Measurements from ENCODE around the gene TTN. TPM values are rescaled to one million over a fixed set of nuclear protein-coding genes. Genes with fewer than 3 reads are reported as not detected.

Gene TTN
- total and polyA plus RNA-seq, 4 donors: 0.98 to 4.5 (median 1.9) TPM

GRCh38 chr2:178510384-178510783 lies 296.8 kb downstream of the TTN start:
- no CpG with 5 or more reads among the region's 6 CpGs for WGBS (ENCODE audit: insufficient coverage)
- H3K9me3 ChIP-seq (ENCODE audit: control insufficient read depth, insufficient read depth, low read length): no peaks in the 10 kb centered on the region
- H3K27me3 ChIP-seq (ENCODE audit: control insufficient read depth, insufficient read depth, low read length): no peaks in the 10 kb centered on the region
- no peak for DNase-seq (ENCODE audit: low read depth in 4 of 6, low spot score in 6 of 6)
- H3K27ac ChIP-seq (ENCODE audit: low read depth, low read length): no peak overlapping the region
- H3K4me1 ChIP-seq (ENCODE audit: control insufficient read depth, insufficient read depth, low read length): no peaks in the 10 kb centered on the region
- H3K36me3 ChIP-seq (ENCODE audit: control insufficient read depth, insufficient read depth, low read length): peaks cover 2% of the 10 kb centered on the region
- no peak overlapping the region for H3K4me3 ChIP-seq (ENCODE audit: low read depth, low read length)

DNA sequence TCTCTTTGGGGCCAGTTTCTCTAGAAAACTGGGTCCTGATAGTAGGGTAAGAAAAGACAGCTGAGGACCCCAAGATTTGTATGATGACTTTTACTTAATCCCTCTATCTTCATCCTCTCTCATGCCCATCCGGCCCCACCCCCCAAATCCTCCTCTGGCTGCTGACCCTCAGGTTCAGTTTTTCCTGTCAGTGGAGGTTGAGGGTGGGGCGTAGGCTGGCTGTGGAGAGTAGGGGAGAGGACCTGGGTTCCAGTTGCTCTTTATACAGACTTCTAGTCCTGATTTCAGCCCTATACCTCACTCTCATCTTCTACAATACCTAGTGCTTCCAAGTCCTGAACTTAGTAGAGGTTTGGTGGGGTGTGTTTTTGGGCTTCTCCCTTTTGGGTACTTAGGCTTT lies 298.6 kb downstream of the TTN start:
- no CpG with 5 or more reads among the region's 2 CpGs for whole genome bisulfite sequencing (ENCODE audit: insufficient coverage)

GRCh38 chr2:178506949-178507348 lies 300.3 kb downstream of the TTN start:
- no peaks in the 10 kb centered on the region for H3K27me3 ChIP-seq (ENCODE audit: control insufficient read depth, insufficient read depth, low read length)
- no peak for DNase-seq (ENCODE audit: low read depth in 4 of 6, low spot score in 6 of 6)
- H3K9me3 ChIP-seq (ENCODE audit: control insufficient read depth, insufficient read depth, low read length): no peaks in the 10 kb centered on the region
- peaks cover 7% of the 10 kb centered on the region for H3K36me3 ChIP-seq (ENCODE audit: control insufficient read depth, insufficient read depth, low read length)
- no CpG with 5 or more reads among the region's 1 CpG for WGBS (ENCODE audit: insufficient coverage)
- no peak overlapping the region for H3K4me3 ChIP-seq (ENCODE audit: low read depth, low read length)
- no peaks in the 10 kb centered on the region for H3K4me1 ChIP-seq (ENCODE audit: control insufficient read depth, insufficient read depth, low read length)
- H3K27ac ChIP-seq (ENCODE audit: low read depth, low read length): no peak overlapping the region

More for the DNA sequence above, 298.6 kb downstream of the TTN start:
- Histone ChIP-seq H3K27me3 (ENCODE audit: control insufficient read depth, insufficient read depth, low read length) (no peaks in the 10 kb centered on the region), H3K27ac (ENCODE audit: low read depth, low read length) (no peak overlapping the region), H3K4me1 (ENCODE audit: control insufficient read depth, insufficient read depth, low read length) (no peaks in the 10 kb centered on the region), H3K4me3 (ENCODE audit: low read depth, low read length) (no peak overlapping the region), H3K36me3 (ENCODE audit: control insufficient read depth, insufficient read depth, low read length) (peaks cover 2% of the 10 kb centered on the region), H3K9me3 (ENCODE audit: control insufficient read depth, insufficient read depth, low read length) (no peaks in the 10 kb centered on the region)
- DNase-seq (ENCODE audit: low read depth in 4 of 6, low spot score in 6 of 6): no peak

- Histone ChIP-seq H3K4me1 (ENCODE audit: control insufficient read depth, insufficient read depth, low read length) (no peaks in the 10 kb centered on the region), H3K27me3 (ENCODE audit: control insufficient read depth, insufficient read depth, low read length) (no peaks in the 10 kb centered on the region), H3K27ac (ENCODE audit: low read depth, low read length) (no peak overlapping the region), H3K9me3 (ENCODE audit: control insufficient read depth, insufficient read depth, low read length) (no peaks in the 10 kb centered on the region), H3K4me3 (ENCODE audit: low read depth, low read length) (no peak overlapping the region), H3K36me3 (ENCODE audit: control insufficient read depth, insufficient read depth, low read length) (peaks cover 6% of the 10 kb centered on the region)
- DNase-seq (ENCODE audit: low read depth in 4 of 6, low spot score in 6 of 6): no peak
- WGBS (ENCODE audit: insufficient coverage): no CpG with 5 or more reads among the region's 2 CpGs
These were observed 300.7 kb downstream of the TTN start for GRCh38 chr2:178506524-178506923.

DNA sequence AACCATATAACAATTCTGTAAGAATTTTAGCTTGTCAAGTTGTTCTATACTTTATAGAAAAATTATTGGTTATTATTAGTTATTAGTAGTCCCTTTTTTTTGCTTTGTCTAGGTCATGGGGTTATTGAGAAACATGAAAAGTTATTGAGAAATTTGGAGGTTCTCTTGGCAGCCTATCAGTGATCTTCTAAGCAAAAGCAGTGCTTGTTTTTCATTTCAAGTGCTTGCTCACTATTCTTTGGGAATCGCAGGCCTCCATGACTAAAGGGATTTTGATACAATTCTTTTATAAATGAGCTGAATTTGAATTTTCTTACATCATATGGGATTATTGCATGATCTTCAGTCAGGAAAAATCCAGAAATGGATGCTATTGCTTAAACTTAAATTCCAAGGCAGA lies 301.1 kb downstream of the TTN start:
- no peaks in the 10 kb centered on the region for H3K9me3 ChIP-seq (ENCODE audit: control insufficient read depth, insufficient read depth, low read length)
- H3K36me3 ChIP-seq (ENCODE audit: control insufficient read depth, insufficient read depth, low read length): peaks cover 5% of the 10 kb centered on the region
- WGBS (ENCODE audit: insufficient coverage): no CpG with 5 or more reads among the region's 1 CpG
- no peak for DNase-seq (ENCODE audit: low read depth in 4 of 6, low spot score in 6 of 6)
- no peak overlapping the region for H3K4me3 ChIP-seq (ENCODE audit: low read depth, low read length)
- H3K27me3 ChIP-seq (ENCODE audit: control insufficient read depth, insufficient read depth, low read length): no peaks in the 10 kb centered on the region
- no peaks in the 10 kb centered on the region for H3K4me1 ChIP-seq (ENCODE audit: control insufficient read depth, insufficient read depth, low read length)
- no peak overlapping the region for H3K27ac ChIP-seq (ENCODE audit: low read depth, low read length)

GRCh38 chr2:178502751-178503150 lies 304.5 kb downstream of the TTN start:
- DNase-seq (ENCODE audit: low read depth in 4 of 6, low spot score in 6 of 6): no peak
- Histone ChIP-seq H3K9me3 (ENCODE audit: control insufficient read depth, insufficient read depth, low read length) (no peaks in the 10 kb centered on the region), H3K36me3 (ENCODE audit: control insufficient read depth, insufficient read depth, low read length) (peaks cover 5% of the 10 kb centered on the region), H3K27me3 (ENCODE audit: control insufficient read depth, insufficient read depth, low read length) (no peaks in the 10 kb centered on the region), H3K4me1 (ENCODE audit: control insufficient read depth, insufficient read depth, low read length) (no peaks in the 10 kb centered on the region), H3K4me3 (ENCODE audit: low read depth, low read length) (no peak overlapping the region), H3K27ac (ENCODE audit: low read depth, low read length) (no peak overlapping the region)
- no CpG with 5 or more reads among the region's 4 CpGs for WGBS (ENCODE audit: insufficient coverage)

GRCh38 chr2:178499640-178500039 lies 307.6 kb downstream of the TTN start:
- no peaks in the 10 kb centered on the region for H3K9me3 ChIP-seq (ENCODE audit: control insufficient read depth, insufficient read depth, low read length)
- no CpG with 5 or more reads among the region's 3 CpGs for WGBS (ENCODE audit: insufficient coverage)
- no peaks in the 10 kb centered on the region for H3K27me3 ChIP-seq (ENCODE audit: control insufficient read depth, insufficient read depth, low read length)
- H3K4me1 ChIP-seq (ENCODE audit: control insufficient read depth, insufficient read depth, low read length): no peaks in the 10 kb centered on the region
- no peak for DNase-seq (ENCODE audit: low read depth in 4 of 6, low spot score in 6 of 6)
- no peak overlapping the region for H3K4me3 ChIP-seq (ENCODE audit: low read depth, low read length)
- H3K27ac ChIP-seq (ENCODE audit: low read depth, low read length): no peak overlapping the region
- H3K36me3 ChIP-seq (ENCODE audit: control insufficient read depth, insufficient read depth, low read length): peaks cover 15% of the 10 kb centered on the region

DNA sequence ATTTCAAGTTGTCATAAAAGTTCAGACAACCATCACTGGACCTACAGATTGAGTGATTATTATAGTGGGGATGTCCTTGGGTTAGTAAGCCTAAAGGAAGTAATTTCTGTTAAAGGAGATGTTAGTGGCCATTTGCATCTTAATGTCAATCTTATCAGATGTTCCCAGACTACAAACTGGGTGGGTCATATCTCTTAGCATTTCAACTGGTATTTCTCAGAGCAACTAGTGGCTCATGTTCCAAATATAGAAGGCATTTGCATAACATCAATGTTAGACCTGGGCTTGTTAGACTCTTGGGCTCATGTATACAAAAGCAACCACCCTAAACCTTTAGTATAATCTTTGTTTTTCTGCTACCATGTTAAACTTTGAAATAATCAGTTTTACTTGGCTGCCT lies 309.1 kb downstream of the TTN start:
- Histone ChIP-seq H3K4me3 (ENCODE audit: low read depth, low read length) (no peak overlapping the region), H3K27me3 (ENCODE audit: control insufficient read depth, insufficient read depth, low read length) (no peaks in the 10 kb centered on the region), H3K27ac (ENCODE audit: low read depth, low read length) (no peak overlapping the region), H3K4me1 (ENCODE audit: control insufficient read depth, insufficient read depth, low read length) (no peaks in the 10 kb centered on the region), H3K36me3 (ENCODE audit: control insufficient read depth, insufficient read depth, low read length) (peaks cover 22% of the 10 kb centered on the region), H3K9me3 (ENCODE audit: control insufficient read depth, insufficient read depth, low read length) (no peaks in the 10 kb centered on the region)
- no peak for DNase-seq (ENCODE audit: low read depth in 4 of 6, low spot score in 6 of 6)

- Histone ChIP-seq H3K27me3 (ENCODE audit: control insufficient read depth, insufficient read depth, low read length) (no peaks in the 10 kb centered on the region), H3K9me3 (ENCODE audit: control insufficient read depth, insufficient read depth, low read length) (no peaks in the 10 kb centered on the region), H3K4me3 (ENCODE audit: low read depth, low read length) (no peak overlapping the region), H3K36me3 (ENCODE audit: control insufficient read depth, insufficient read depth, low read length) (peaks cover 20% of the 10 kb centered on the region), H3K4me1 (ENCODE audit: control insufficient read depth, insufficient read depth, low read length) (no peaks in the 10 kb centered on the region), H3K27ac (ENCODE audit: low read depth, low read length) (no peak overlapping the region)
- DNase-seq (ENCODE audit: low read depth in 4 of 6, low spot score in 6 of 6): peak in 1 of 6 donors; percentile 7
- 83% methylated on average over 1 of the region's 4 CpGs for WGBS (ENCODE audit: insufficient coverage)
These were observed 311.2 kb downstream of the TTN start for GRCh38 chr2:178496049-178496448.

DNA sequence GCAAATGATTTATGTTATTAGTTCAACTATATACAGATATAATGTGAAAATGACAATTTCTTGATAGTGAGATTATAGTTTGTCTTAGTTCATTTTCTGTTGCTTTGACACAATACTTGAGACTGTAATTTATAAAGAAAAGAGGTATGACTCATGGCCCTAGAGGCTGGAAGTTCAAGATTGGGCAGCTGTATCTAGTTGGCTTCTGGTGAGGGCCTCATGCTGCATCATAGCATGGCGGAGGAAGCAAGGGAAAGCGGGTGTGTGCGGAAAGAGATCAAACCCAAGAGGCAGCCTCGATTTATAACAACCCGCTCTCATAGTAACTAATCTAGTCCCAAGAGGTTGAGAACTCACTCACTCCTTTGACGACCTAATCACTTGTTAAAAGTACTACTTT lies 315.6 kb downstream of the TTN start:
- Histone ChIP-seq H3K27me3 (ENCODE audit: control insufficient read depth, insufficient read depth, low read length) (no peaks in the 10 kb centered on the region), H3K27ac (ENCODE audit: low read depth, low read length) (no peak overlapping the region), H3K4me1 (ENCODE audit: control insufficient read depth, insufficient read depth, low read length) (no peaks in the 10 kb centered on the region), H3K4me3 (ENCODE audit: low read depth, low read length) (no peak overlapping the region), H3K9me3 (ENCODE audit: control insufficient read depth, insufficient read depth, low read length) (no peaks in the 10 kb centered on the region), H3K36me3 (ENCODE audit: control insufficient read depth, insufficient read depth, low read length) (peaks cover 22% of the 10 kb centered on the region)
- DNase-seq (ENCODE audit: low read depth in 4 of 6, low spot score in 6 of 6): no peak
- WGBS (ENCODE audit: insufficient coverage): 87% methylated on average over 6 of the region's 6 CpGs
